Stimulated activated CD8-positive, alpha-beta memory T cell treated with anti-CD3 and anti-CD28 coated beads, Interleukin-15, amount 100 ng/mL, for 4 hours (primary cell): Measurements from ENCODE around the gene GRAP.

ENCODE experiments used
- DNase-seq, 2 donors: peaks; one replicate each; pipeline ENCODE4 v3.0.0-alpha.2; 2020; ENCODE audit warnings: low read depth in 2 of 2

The GRAP gene

GRCh38 chr17:19002805-19003542 is 43.8 kb downstream of the GRAP start:
- DNase-seq: no peak

GRCh38 chr17:19001907-19002590 is 44.7 kb downstream of the GRAP start:
- no peak for DNase-seq

GRCh38 chr17:19000531-19001325 is 46.0 kb downstream of the GRAP start:
- no peak for DNase-seq

GRCh38 chr17:18999911-19000310 is 46.8 kb downstream of the GRAP start:
- DNase-seq: no peak

GRCh38 chr17:18999394-18999793 is 47.4 kb downstream of the GRAP start:
- no peak for DNase-seq

- no peak for DNase-seq
These were observed 49.0 kb downstream of the GRAP start for GRCh38 chr17:18997650-18998196.

GRCh38 chr17:18996458-18996857 is 50.3 kb downstream of the GRAP start:
- DNase-seq: no peak

GRCh38 chr17:18995220-18995619 is 51.5 kb downstream of the GRAP start:
- DNase-seq: no peak

- DNase-seq: no peak
These were observed 52.1 kb downstream of the GRAP start for GRCh38 chr17:18994631-18995030.

- DNase-seq: no peak
These were observed 52.7 kb downstream of the GRAP start for GRCh38 chr17:18993905-18994526.

- no peak for DNase-seq
These were observed 54.2 kb downstream of the GRAP start for GRCh38 chr17:18992454-18993130.

GRCh38 chr17:18991531-18992315 is 55.0 kb downstream of the GRAP start:
- no peak for DNase-seq

GRCh38 chr17:18990331-18990730 is 56.4 kb downstream of the GRAP start:
- no peak for DNase-seq

GRCh38 chr17:18988546-18989173 is 58.1 kb downstream of the GRAP start:
- no peak for DNase-seq

GRCh38 chr17:18987862-18988545 is 58.8 kb downstream of the GRAP start:
- no peak for DNase-seq

- no peak for DNase-seq
These were observed 59.5 kb downstream of the GRAP start for GRCh38 chr17:18987230-18987610.

- no peak for DNase-seq
These were observed 60.1 kb downstream of the GRAP start for GRCh38 chr17:18986541-18987229.

- DNase-seq: no peak
These were observed 61.3 kb downstream of the GRAP start for GRCh38 chr17:18985475-18985874.
